Lung (tissue), 12 donors: ENCODE results near the gene NXT1. TPM values are rescaled to one million over a fixed set of nuclear protein-coding genes. Genes with fewer than 3 reads are reported as not detected.

Source experiments
- ATAC-seq: fragments of 200-7000 bp; cut with Tn5 transposase; one replicate; pipeline ENCODE4 v1.9.1; 2020; ENCODE audit warnings: moderate number of reproducible peaks; ENCODE audit not compliant: insufficient read depth, low FRiP score
- DNase-seq, 3 donors: peaks; one replicate each; pipeline ENCODE4 v3.0.0-alpha.2; 2013 to 2017
- H3K27ac ChIP-seq, 2 donors: one replicate each; pipeline ENCODE4 v1.5.1; 2013; ENCODE audit warnings: mild to moderate bottlenecking in 2 of 2, moderate library complexity in 2 of 2, control low read depth in 1 of 2, inconsistent platforms in 1 of 2, low read depth in 1 of 2, low read length in 1 of 2
- H3K27me3 ChIP-seq, 3 donors: one replicate each; pipeline ENCODE4 v1.5.1; 2013; ENCODE audit warnings: low read length in 2 of 3; ENCODE audit not compliant: control insufficient read depth in 3 of 3, insufficient read depth in 3 of 3
- H3K36me3 ChIP-seq, 4 donors: one replicate each; pipeline ENCODE4 v1.5.1; 2013; ENCODE audit warnings: low read length in 4 of 4, mild to moderate bottlenecking in 1 of 4, moderate library complexity in 1 of 4; ENCODE audit not compliant: control insufficient read depth in 4 of 4, insufficient read depth in 4 of 4
- H3K4me1 ChIP-seq, 5 donors: one replicate each; pipeline ENCODE4 v1.5.1; 2013; ENCODE audit warnings: low read length in 5 of 5, mild to moderate bottlenecking in 2 of 5, moderate library complexity in 1 of 5; ENCODE audit not compliant: control insufficient read depth in 5 of 5, insufficient read depth in 5 of 5
- H3K4me3 ChIP-seq: one replicate; pipeline ENCODE4 v1.5.1; 2013; ENCODE audit warnings: mild to moderate bottlenecking, control low read depth, moderate library complexity
- H3K9ac ChIP-seq, 2 donors: one replicate each; pipeline ENCODE4 v1.5.1; 2013; ENCODE audit warnings: low read length in 2 of 2, control low read depth in 1 of 2; ENCODE audit not compliant: insufficient read depth in 1 of 2
- H3K9me3 ChIP-seq, 4 donors: one replicate each; pipeline ENCODE4 v1.5.1; 2013; ENCODE audit warnings: low read length in 3 of 4, mild to moderate bottlenecking in 1 of 4, moderate library complexity in 1 of 4; ENCODE audit not compliant: control insufficient read depth in 4 of 4, insufficient read depth in 3 of 4
- WGBS, 2 donors: extraction: QIAGEN DNeasy Blood & Tissue Kit; methylation state at CpG; one replicate each; pipeline ENCODE4 v1.1.7; 2013; 5-methylcytosine and 5-hydroxymethylcytosine counted together
- polyA plus RNA-seq, 2 donors: library from polyadenylated mRNA; stranded (reverse); fragments of 200-250 nt; gene quantifications; one replicate each; pipeline ENCODE4 v1.2.1, GENCODE V29; 2013
- total RNA-seq, 2 donors: library from RNA; depleted of rRNA in 1 of 2; stranded (reverse); fragments of >200 nt in 1 of 2; gene quantifications; one replicate each; pipeline ENCODE4 v1.2.1, GENCODE V29; 2014 to 2021
- TF ChIP-seq, protein P1 (sequence below): IDR thresholded peaks from 2 replicates; pipeline ENCODE4 v1.5.1; 2012; ENCODE audit warnings: mild to moderate bottlenecking; ENCODE audit errors: control extremely low read depth, extremely low read depth
- donor health status: control.
- donor health status: control.
- donor health status: Bipolar disorder and iron deficiency.
- donor health status: healthy.
- donor health status: DM: yes; HTN: yes; CAD: no.

Gene NXT1
- total and polyA plus RNA-seq, 4 donors: 19.1 to 35.9 (median 20.9) TPM

- Histone ChIP-seq H3K27ac (no peak overlapping the region), H3K9ac (no peak overlapping the region), H3K27me3 (no peaks in the 10 kb centered on the region), H3K4me1 (peaks cover 0 to 9% (median 3%) of the 10 kb centered on the region in 5 donors), H3K36me3 (peaks cover 28 to 40% (median 33%) of the 10 kb centered on the region in 4 donors), H3K9me3 (peaks cover 0 to 2% (median 0%) of the 10 kb centered on the region in 4 donors), H3K4me3 (no peak overlapping the region)
- no peak for DNase-seq
- TF ChIP-seq, protein P1, sequence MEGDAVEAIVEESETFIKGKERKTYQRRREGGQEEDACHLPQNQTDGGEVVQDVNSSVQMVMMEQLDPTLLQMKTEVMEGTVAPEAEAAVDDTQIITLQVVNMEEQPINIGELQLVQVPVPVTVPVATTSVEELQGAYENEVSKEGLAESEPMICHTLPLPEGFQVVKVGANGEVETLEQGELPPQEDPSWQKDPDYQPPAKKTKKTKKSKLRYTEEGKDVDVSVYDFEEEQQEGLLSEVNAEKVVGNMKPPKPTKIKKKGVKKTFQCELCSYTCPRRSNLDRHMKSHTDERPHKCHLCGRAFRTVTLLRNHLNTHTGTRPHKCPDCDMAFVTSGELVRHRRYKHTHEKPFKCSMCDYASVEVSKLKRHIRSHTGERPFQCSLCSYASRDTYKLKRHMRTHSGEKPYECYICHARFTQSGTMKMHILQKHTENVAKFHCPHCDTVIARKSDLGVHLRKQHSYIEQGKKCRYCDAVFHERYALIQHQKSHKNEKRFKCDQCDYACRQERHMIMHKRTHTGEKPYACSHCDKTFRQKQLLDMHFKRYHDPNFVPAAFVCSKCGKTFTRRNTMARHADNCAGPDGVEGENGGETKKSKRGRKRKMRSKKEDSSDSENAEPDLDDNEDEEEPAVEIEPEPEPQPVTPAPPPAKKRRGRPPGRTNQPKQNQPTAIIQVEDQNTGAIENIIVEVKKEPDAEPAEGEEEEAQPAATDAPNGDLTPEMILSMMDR: no peak
- ATAC-seq: no peak
- WGBS, 2 donors: 54 to 62% methylated on average over 4 of the region's 4 CpGs
Measured at GRCh38 chr20:23371496-23371895, 20.9 kb downstream of the NXT1 start.

- Histone ChIP-seq H3K27me3 (no peaks in the 10 kb centered on the region), H3K9me3 (peaks cover 0 to 2% (median 0%) of the 10 kb centered on the region in 4 donors), H3K36me3 (peaks cover 28 to 45% (median 35%) of the 10 kb centered on the region in 4 donors), H3K9ac (no peak overlapping the region), H3K27ac (no peak overlapping the region), H3K4me3 (no peak overlapping the region), H3K4me1 (peaks cover 0 to 6% (median 0%) of the 10 kb centered on the region in 5 donors)
- ATAC-seq (no peak), DNase-seq (no peak)
- 92 to 94% methylated on average over 5 of the region's 5 CpGs for WGBS, 2 donors
- TF ChIP-seq, protein P1: no peak
Measured at GRCh38 chr20:23374441-23374840, 23.9 kb downstream of the NXT1 start.

DNA sequence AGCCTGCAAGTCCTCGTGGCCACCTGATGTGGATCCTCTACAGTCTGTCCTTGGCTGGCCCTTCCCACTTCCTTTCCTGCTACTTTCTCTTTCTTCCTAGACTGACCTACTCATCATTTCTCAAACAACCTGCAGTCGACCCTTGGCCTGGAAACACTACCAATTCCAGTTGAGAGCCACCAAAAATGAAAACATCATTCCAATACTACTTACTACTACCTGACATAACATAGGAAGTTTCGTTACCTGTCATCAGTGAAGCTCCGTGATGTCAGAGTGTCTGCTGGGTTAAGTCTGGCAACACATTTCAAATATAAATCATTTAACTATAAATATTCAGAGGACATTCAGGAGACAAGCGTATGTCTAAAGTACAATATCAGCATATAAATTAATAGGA is 25.2 kb downstream of the NXT1 start:
- no peaks in the 10 kb centered on the region for H3K27me3 ChIP-seq
- peaks cover 21 to 41% (median 25%) of the 10 kb centered on the region in 4 donors for H3K36me3 ChIP-seq
- no peak for DNase-seq
- H3K9ac ChIP-seq: no peak overlapping the region
- no peak overlapping the region for H3K4me3 ChIP-seq
- no peak for ATAC-seq
- H3K9me3 ChIP-seq: peaks cover 0 to 2% (median 0%) of the 10 kb centered on the region in 4 donors
- TF ChIP-seq, protein P1: no peak
- 88 to 91% methylated on average over 5 of the region's 5 CpGs for WGBS, 2 donors
- no peak overlapping the region for H3K27ac ChIP-seq
- peaks cover 0 to 6% (median 0%) of the 10 kb centered on the region in 5 donors for H3K4me1 ChIP-seq

GRCh38 chr20:23379772-23380171 is 29.2 kb downstream of the NXT1 start:
- Histone ChIP-seq H3K36me3 (peaks cover 13 to 31% (median 18%) of the 10 kb centered on the region in 4 donors), H3K27me3 (no peaks in the 10 kb centered on the region), H3K27ac (no peak overlapping the region), H3K4me3 (no peak overlapping the region), H3K9ac (no peak overlapping the region), H3K4me1 (peaks cover 0 to 6% (median 0%) of the 10 kb centered on the region in 5 donors), H3K9me3 (peaks cover 0 to 2% (median 0%) of the 10 kb centered on the region in 4 donors)
- TF ChIP-seq, protein P1: no peak
- DNase-seq (no peak), ATAC-seq (no peak)
